HG03039 (cell line): ENCODE data around the gene LRPAP1.

Experiments
- ATAC-seq: cut with Tn5 transposase; IDR thresholded peaks from one replicate; pipeline ENCODE4 v1.9.1; 2021; ENCODE audit warnings: mild to moderate bottlenecking, moderate library complexity; ENCODE audit not compliant: unreplicated experiment

Gene LRPAP1

GRCh38 chr4:3488820-3489219 is 43.4 kb downstream of the LRPAP1 start:
- no peak for ATAC-seq

DNA sequence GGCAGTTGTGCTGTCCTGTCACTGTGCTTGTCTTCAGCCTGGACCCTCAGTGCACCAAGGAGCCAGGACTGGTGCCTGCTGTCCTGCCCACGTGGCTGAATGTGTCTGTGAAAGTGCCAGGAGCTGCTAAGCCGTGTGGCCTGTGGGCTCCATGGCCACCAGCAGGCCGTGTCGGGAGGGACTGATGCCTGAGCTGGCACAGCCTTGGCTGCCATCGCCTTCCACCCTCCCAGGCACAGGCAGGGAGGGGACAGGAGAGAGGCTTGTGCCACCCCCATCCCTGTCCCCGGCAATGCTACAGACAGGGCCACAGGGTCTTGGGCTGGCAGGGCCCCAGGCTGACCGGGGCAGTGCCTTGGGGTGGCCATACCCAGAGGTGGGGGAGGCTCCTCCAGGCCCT is 44.4 kb downstream of the LRPAP1 start:
- ATAC-seq, result no peak

DNA sequence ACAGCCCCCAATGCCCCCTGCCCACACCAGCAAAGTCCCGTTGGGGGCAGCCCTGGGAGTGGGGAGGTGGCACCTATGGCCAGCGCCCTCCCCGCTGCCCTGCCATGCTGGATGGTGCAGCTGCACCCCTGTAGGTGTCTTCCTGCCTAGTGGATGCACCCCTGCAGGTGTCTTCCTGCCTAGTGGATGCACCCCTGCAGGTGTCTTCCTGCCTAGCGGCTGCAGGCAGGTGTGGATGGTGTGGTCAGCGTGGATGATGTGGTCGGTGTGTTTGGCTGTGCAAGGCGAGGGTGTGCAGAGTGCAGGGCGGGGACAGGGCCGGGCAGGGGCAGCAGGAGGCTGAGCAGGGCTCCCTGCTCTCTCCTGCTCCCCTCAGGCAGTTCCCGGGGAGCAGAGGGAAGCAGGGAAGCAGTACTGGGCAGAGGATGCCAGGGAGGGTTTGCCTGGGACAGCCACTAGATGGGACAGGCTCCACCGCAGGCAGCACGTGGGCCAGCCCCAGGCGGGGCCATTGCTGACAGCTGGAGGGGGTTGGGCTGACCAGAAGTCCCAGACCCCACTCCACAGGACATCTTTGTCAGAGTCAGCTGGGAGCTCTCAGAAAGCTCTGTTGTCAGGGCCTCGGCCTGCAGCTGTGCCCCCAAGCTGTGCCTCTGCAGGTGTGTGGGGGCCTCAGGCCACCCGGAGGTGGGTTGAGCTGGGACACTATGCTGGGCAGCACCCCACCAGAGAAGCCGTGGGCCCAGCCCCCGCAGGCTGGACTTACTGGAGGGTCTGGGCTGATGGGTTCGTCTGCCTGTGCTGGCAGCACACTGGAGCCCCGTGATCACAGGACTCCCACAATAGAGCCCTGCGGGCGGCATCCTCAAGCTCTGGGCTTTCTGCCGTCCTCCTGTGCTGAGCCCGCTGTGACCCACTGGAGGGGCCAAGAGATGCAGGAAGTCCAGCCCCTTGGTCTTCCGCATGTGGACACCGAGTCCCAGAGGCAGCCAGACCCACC is 45.4 kb downstream of the LRPAP1 start:
- no peak for ATAC-seq

- ATAC-seq, result no peak
Observed at GRCh38 chr4:3485886-3486540, 46.2 kb downstream of the LRPAP1 start.

GRCh38 chr4:3485011-3485791 is 47.0 kb downstream of the LRPAP1 start:
- ATAC-seq, result no peak

DNA sequence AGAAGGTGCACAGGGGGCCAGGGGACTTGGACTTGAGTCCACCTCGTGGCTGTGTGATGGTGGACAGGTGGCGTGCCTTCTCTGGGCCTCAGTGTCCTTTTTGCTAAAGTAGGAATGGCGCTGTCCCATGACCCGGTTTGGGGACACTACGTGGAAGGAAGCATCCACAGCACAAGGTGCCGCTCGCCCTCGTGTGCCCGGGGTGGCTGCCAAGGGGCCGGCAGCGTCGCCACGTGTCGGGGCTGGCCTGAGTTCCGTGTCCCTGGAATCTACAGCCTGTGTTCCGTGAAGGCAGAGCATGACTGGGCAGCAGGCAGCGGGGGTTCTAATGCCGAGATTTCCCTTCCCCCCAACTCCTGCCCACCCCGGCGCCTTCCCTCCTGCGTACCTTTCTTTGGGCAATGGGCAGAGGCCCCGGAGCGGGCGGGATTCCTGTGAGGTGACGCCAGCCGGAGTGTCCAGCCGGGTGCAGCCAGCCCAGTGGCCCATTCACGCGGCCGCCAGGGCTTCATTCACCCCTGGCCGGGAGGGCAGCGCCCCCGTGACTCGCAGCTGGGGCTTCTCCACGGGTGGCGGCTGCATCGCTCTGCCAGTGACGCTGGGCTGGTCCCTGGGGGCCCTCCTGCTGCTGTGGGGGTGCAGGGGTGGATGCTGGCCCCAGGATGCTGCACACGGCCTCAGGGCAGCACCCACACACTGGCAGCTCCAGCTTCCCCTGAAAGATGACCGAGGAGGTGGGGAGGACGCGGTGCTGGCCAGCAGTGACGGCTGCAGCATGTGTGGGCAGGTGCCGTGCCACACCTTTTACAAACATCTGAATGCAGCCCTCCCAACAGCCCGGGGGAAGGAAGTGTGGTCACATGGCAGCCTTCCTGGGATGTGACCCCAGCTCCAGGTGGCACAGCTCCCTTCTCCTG is 47.9 kb downstream of the LRPAP1 start:
- no peak for ATAC-seq

- ATAC-seq, result no peak
Observed at GRCh38 chr4:3483471-3483921, 48.7 kb downstream of the LRPAP1 start.

- ATAC-seq, result no peak
Observed at GRCh38 chr4:3482707-3483106, 49.5 kb downstream of the LRPAP1 start.

- no peak for ATAC-seq
Observed at GRCh38 chr4:3481783-3482393, 50.3 kb downstream of the LRPAP1 start.

GRCh38 chr4:3481113-3481531 is 51.1 kb downstream of the LRPAP1 start:
- ATAC-seq, result no peak

DNA sequence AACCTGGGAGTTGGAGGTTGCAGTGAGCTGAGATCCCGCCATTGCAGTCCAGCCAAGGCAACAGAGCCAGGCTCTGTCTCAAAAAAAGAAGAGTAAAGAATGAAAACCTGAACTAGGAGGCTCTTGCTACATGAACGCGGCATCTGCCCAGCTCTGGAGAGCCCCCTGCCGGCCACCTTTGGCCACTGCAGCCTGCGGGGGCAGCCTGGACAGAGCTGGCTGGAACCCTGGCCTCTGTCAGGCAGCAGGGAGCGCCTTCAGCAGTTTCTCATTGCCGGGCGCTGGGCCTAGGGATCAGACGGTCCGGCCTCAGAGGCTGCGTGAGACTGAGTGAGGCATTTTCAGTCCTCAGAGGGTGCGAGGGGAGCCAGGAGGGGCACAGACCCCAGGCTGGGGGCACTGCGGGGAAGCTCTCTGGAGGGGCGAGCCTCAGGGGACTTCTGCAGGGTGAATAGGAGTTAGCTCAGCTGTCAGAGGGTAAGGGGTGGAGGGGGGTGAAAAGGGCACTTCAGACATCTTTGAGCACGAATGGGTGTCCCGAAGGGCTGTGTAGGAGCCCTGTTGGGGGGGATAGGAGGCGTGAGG is 51.6 kb downstream of the LRPAP1 start:
- ATAC-seq, result no peak

GRCh38 chr4:3479358-3480101 is 52.7 kb downstream of the LRPAP1 start:
- no peak for ATAC-seq

DNA sequence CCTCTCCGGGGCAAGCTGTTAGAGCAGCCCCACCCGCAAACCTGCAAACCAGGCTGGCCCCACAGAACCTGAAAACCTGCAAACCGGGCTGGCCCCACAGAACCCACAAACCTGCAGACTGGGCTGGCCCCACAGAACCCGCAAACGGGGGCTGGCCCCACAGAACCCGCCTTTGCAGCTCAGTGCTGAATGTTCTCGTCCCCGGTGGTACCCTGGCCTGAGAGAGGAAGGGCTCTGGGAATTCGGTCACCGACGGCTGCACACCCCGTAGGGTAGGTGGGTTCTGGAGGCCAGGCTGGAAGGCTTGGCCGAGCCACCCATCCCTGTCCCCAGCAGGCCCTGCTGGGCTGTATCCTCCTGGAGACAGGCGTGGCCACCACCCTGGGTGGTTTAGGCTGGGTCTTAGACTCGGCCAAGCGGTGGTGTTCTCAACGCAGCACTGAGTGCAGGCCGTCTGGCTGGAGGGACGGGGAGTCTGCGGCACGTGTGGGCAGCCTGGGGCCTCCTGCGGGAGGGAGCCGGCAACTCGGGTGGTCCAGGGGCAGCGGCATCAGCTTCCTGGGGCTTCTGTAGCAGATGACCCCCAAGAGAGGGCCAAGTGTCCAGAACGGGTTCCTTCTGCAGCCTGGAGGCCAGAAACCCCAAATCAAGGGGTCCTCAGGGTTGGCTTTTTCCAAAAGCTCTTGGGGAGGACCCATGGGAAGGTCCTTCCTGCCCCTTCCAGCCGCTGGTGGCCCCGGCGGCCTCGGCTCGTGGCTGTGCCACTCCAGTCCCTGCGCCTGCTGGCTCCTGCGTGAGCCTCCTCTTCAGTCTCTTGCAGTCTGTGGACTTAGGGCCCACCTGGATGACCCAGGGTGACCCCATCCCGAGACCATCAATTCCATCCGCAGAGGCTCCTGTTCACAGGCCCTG is 53.5 kb downstream of the LRPAP1 start:
- no peak for ATAC-seq

GRCh38 chr4:3477750-3478430 is 54.3 kb downstream of the LRPAP1 start:
- ATAC-seq, result no peak

DNA sequence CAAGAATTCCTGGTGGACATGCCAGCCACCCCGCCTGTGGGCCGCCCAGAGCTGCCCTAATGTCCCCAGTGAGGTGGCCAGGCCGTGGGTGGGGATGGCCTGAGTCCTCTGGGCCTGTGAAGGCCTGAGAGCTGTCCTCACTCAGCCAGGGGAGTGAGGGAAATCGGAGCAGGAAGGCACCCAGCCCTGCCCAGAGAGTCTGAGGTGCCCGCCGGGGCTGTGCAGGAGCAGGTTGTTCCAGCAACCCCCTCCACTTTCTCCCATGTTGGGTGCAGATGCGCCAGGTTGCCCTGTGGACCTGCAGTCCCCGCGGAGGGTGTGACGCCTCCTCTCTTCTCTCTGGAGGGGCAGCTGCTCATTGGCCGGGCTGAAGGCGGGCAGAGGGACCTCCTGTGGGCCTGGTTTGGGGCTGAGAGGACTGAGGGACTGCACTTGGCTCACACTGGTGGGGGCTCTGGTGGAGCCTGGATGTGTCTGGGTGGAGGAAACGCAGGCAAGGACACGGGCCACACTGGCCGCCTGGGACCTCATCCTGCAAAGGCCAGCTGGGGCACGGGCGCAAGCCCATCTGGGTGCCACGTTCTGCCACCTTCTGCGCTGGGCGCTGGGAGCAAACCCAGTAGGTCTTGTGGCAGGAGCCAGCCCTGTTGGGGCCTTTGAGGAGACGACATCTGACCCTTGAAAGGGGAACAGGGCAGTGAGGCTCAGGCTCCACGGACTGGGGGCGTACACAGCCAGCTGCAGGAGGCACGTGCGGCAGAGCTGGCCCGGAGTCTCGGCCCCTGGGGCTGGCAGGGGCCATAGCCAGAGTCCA is 55.1 kb downstream of the LRPAP1 start:
- no peak for ATAC-seq

GRCh38 chr4:3476341-3476747 is 55.9 kb downstream of the LRPAP1 start:
- no peak for ATAC-seq
